GM12872 (cell line): ENCODE measurements around the gene BCAS3.

Experiments
- TF ChIP-seq, protein P1 (sequence below): IDR thresholded peaks from 3 replicates; pipeline ENCODE4 v1.5.1; 2011; ENCODE audit warnings: low read depth, mild to moderate bottlenecking, low read length, moderate library complexity; ENCODE audit not compliant: insufficient read depth

BCAS3 gene

DNA sequence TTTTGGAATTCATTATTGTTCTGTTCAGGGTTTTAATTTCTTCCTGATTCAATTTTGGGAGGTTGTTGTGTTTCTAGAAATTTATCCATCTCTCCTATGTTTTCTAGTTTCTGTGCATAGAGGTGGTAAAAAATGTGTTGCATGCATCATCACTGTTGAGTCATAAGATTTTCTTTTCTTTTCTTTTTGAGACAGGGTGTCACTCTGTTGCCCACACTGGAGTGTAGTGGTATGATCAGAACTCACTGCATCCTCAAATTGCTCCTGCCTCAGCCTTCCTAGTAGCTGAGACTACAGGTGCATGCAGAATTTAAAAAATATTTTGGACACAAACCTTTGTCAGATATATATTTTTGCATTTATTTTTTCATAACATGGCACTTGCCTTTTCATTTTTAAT is 184.8 kb downstream of the BCAS3 start:
- TF ChIP-seq, protein P1, sequence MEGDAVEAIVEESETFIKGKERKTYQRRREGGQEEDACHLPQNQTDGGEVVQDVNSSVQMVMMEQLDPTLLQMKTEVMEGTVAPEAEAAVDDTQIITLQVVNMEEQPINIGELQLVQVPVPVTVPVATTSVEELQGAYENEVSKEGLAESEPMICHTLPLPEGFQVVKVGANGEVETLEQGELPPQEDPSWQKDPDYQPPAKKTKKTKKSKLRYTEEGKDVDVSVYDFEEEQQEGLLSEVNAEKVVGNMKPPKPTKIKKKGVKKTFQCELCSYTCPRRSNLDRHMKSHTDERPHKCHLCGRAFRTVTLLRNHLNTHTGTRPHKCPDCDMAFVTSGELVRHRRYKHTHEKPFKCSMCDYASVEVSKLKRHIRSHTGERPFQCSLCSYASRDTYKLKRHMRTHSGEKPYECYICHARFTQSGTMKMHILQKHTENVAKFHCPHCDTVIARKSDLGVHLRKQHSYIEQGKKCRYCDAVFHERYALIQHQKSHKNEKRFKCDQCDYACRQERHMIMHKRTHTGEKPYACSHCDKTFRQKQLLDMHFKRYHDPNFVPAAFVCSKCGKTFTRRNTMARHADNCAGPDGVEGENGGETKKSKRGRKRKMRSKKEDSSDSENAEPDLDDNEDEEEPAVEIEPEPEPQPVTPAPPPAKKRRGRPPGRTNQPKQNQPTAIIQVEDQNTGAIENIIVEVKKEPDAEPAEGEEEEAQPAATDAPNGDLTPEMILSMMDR, result no peak

DNA sequence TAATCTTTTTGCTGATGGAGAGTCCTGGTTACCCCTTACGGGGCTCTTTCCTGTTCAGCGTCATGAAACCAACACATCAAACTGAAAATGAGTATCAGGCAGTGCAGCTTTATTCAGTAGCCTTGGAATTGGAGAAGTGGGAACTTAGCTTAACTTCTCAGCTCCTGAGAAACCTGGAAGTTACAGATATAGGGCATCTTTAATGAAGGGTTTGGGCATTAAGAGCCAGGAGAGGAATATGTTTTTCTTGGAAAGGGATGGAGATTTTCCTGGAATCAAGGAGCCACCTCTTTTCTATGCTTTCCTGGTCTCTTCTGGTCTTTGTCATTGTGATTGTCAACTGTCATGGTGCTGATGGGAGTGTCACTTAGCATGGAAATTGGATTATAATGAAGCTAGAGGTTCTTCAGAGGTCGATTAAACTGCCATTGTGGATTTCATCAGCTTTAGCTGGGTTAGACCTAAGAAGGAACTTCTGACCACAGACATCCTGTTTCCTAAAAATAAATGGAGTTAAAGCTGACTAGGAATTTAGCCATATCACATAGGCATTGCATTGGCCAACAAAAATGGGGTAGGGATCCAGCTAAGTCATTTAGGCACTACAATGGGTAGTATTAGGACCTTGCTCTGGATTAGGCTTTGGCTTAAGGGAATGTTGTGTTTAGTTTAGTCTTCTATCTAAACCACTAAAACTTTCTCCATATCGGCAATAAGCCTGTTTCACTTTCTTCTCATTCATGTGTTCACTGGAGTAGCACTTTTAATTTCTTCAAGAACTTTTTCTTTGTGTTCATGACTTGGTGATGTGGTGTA is 186.4 kb downstream of the BCAS3 start:
- TF ChIP-seq, protein P1, result no peak

DNA sequence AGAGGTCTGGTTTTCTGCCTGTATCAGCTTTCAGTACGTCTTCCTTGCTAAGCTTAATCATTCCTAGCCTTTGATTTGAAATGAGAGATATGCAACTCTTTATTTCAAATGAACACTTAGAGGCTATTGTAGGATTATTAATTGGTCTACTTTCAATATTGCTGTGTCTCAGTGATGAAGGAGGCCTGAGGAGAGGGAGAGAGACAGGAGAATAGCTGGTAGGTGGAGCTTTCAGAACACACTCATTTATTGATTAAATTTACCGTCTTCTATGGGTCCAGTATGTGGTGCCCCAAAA is 187.0 kb downstream of the BCAS3 start:
- TF ChIP-seq, protein P1, result no peak

DNA sequence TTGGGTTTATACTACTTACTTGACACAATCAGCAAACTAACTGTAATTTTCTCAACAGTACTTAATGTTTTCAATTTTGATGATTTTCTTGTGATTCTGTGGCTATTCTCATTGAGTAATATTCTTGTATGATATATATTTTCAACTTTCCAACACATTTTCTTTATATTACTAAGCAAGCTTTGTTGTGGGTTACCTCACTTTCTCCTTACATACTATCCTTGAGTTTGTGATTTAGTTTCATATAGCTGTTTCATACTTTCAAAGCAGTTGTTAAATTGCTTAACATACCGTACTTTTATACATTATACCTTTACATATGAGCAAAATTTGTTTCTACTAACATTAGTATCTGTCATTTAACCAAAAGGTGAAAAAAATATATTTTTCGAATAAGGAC is 197.1 kb downstream of the BCAS3 start:
- TF ChIP-seq, protein P1, result no peak

DNA sequence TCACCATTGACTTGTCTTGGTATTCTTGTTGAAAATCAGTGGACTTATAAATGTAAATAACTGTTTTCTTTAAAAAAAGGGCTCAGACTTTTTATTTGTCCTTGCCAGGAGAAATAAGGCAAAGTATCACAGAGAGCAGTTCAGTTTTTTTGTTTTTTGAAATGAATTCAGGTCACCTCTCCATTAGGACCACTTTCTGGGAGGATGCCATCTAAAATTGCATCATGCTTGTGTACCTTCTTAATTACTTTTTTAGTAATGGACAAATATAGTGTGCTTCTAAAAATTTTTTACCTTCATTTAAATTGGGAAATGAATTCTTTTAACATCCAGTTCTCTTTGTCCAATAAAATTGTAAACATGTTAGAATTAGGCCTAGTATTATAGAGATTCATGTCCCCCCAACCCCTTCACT is 210.0 kb downstream of the BCAS3 start:
- TF ChIP-seq, protein P1, result no peak

DNA sequence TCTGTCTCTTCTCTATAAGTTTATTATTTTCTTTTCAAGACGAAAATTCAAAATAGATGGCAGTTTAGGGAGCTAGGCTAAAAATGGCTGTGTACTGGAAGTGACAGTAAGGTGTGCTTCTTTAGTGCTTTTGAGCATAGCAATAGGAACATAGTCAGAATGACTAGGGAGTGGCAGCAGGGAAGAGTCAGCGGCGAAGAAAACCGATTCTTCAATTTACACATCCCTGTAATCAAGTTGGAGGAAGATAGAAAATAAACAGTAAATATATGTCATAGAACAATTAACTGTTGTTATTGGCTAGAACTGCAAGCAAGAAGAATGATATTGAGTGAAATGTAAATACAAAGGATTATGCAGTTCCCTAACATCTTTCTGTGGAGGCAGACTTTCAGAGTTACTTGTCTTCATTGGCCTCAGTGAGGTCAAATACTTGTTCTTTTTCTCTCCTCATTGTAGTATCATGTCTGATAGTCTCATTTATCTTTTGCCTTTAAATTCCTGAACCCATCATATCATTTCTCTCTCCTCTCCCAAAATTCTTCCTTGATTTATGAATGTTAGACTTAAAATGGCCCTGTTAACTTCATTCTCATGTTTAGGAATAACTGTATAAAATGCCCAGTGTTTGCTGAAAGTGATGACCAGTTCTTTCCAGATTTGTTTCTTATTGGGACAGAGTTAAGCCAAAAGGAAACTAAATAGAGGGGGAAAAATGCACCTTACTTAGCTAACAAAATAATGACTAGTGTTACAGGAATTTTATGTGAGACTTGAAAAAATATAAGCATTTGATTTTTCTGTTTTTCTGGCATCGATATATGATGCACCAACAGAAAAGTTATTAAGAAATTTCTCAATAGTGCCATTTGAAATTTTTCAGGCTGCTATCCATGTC is 211.4 kb downstream of the BCAS3 start:
- TF ChIP-seq, protein P1, result no peak

DNA sequence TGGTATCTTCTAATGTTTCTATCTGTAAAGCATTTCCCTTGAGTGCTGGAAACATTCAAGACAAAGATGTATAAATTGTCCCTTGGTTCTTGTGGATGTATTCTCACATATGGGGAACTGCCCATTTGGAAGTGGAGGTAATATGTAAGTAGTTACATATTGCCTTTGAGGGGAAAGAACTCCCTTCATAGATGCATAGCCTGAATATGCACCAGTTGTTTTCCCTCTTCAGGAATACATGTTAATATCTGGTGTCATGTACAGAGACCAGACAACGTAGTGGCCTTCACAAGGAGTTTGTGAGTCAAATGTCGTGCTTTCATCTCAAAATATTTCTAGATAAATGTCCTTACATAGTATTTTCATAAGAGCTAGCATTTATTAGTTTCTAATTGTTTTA is 213.5 kb downstream of the BCAS3 start:
- TF ChIP-seq, protein P1, result no peak
